ENCODE results near the gene FZD10.

DNA sequence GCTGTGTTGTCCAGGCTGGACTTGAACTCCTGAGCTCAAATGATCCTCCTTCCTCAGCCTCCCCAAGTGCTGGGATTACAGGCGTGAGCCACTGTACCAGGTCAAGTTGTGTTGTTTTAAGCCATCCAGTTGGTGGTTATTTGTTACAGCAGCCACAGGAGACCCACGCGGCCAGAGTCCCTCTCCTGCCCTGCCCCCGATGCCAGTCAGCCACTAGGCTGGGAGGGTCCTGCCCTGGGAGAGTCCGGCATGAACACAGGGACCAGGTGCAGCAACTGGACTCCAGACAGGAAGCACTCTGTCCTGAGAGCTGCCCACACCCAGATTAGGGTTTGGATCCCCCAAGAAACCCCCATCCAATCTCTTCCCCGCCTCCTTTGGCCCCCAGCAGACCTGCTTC is 44.1 kb upstream of the FZD10 start:
- TF ChIP-seq, protein P1, sequence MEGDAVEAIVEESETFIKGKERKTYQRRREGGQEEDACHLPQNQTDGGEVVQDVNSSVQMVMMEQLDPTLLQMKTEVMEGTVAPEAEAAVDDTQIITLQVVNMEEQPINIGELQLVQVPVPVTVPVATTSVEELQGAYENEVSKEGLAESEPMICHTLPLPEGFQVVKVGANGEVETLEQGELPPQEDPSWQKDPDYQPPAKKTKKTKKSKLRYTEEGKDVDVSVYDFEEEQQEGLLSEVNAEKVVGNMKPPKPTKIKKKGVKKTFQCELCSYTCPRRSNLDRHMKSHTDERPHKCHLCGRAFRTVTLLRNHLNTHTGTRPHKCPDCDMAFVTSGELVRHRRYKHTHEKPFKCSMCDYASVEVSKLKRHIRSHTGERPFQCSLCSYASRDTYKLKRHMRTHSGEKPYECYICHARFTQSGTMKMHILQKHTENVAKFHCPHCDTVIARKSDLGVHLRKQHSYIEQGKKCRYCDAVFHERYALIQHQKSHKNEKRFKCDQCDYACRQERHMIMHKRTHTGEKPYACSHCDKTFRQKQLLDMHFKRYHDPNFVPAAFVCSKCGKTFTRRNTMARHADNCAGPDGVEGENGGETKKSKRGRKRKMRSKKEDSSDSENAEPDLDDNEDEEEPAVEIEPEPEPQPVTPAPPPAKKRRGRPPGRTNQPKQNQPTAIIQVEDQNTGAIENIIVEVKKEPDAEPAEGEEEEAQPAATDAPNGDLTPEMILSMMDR (IDR thresholded peaks at IDR 0.05) = no peak
- TF ChIP-seq POLR2AphosphoS5 (IDR thresholded peaks at IDR 0.05) (no peak), POLR2A (IDR thresholded peaks at IDR 0.05) (no peak)
